ENCODE measurements around the gene CCDC91.
"Not testable (repeated sequence)": the region's sequence is repeated elsewhere in the genome, so short reads cannot be mapped to it uniquely, and the experiment has no call there.

DNA sequence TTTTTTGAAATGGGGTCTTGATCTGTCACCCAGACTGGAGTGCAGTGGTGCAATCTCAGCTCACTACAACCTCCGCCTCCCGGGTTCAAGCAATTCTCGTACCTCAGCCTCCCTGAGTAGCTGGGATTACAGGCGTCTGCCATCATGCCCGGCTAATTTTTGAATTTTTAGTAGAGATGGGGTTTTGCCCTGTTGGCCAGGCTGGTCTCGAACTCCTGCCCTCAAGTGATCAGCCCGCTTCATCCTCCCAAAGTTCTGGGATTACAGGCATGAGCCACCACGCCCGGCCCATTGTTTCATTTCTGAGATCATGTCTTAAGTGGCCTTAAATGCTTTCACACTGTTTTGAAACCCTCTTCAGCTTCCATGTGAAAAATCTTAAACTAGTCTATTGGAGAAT lies 281.5 kb downstream of the CCDC91 start:
- TF ChIP-seq ZNF671 (CRISPR knock-in tag; IDR thresholded peaks at IDR 0.05); SP1 (CRISPR knock-in tag; conservative IDR thresholded peaks at IDR 0.05); KAT7 (CRISPR knock-in tag; IDR thresholded peaks at IDR 0.05; ENCODE audit: borderline replicate concordance); NFE2L1 (CRISPR knock-in tag; IDR thresholded peaks at IDR 0.05); JUN (CRISPR knock-in tag; IDR thresholded peaks at IDR 0.05); CREB1 (CRISPR knock-in tag; IDR thresholded peaks at IDR 0.05); TCF7 (CRISPR knock-in tag; IDR thresholded peaks at IDR 0.05; ENCODE audit: low read depth): not testable (repeated sequence)
- TF ChIP-seq, protein P1, sequence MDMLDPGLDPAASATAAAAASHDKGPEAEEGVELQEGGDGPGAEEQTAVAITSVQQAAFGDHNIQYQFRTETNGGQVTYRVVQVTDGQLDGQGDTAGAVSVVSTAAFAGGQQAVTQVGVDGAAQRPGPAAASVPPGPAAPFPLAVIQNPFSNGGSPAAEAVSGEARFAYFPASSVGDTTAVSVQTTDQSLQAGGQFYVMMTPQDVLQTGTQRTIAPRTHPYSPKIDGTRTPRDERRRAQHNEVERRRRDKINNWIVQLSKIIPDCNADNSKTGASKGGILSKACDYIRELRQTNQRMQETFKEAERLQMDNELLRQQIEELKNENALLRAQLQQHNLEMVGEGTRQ (CRISPR knock-in tag; IDR thresholded peaks at IDR 0.05) = not testable (repeated sequence)
- TF ChIP-seq, protein P2, sequence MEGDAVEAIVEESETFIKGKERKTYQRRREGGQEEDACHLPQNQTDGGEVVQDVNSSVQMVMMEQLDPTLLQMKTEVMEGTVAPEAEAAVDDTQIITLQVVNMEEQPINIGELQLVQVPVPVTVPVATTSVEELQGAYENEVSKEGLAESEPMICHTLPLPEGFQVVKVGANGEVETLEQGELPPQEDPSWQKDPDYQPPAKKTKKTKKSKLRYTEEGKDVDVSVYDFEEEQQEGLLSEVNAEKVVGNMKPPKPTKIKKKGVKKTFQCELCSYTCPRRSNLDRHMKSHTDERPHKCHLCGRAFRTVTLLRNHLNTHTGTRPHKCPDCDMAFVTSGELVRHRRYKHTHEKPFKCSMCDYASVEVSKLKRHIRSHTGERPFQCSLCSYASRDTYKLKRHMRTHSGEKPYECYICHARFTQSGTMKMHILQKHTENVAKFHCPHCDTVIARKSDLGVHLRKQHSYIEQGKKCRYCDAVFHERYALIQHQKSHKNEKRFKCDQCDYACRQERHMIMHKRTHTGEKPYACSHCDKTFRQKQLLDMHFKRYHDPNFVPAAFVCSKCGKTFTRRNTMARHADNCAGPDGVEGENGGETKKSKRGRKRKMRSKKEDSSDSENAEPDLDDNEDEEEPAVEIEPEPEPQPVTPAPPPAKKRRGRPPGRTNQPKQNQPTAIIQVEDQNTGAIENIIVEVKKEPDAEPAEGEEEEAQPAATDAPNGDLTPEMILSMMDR (IDR thresholded peaks at IDR 0.05) = not testable (repeated sequence)
- TF ChIP-seq, protein P3, sequence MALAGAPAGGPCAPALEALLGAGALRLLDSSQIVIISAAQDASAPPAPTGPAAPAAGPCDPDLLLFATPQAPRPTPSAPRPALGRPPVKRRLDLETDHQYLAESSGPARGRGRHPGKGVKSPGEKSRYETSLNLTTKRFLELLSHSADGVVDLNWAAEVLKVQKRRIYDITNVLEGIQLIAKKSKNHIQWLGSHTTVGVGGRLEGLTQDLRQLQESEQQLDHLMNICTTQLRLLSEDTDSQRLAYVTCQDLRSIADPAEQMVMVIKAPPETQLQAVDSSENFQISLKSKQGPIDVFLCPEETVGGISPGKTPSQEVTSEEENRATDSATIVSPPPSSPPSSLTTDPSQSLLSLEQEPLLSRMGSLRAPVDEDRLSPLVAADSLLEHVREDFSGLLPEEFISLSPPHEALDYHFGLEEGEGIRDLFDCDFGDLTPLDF (CRISPR knock-in tag; IDR thresholded peaks at IDR 0.05) = not testable (repeated sequence)
- TF ChIP-seq, protein P4, sequence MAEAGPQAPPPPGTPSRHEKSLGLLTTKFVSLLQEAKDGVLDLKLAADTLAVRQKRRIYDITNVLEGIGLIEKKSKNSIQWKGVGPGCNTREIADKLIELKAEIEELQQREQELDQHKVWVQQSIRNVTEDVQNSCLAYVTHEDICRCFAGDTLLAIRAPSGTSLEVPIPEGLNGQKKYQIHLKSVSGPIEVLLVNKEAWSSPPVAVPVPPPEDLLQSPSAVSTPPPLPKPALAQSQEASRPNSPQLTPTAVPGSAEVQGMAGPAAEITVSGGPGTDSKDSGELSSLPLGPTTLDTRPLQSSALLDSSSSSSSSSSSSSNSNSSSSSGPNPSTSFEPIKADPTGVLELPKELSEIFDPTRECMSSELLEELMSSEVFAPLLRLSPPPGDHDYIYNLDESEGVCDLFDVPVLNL (CRISPR knock-in tag; IDR thresholded peaks at IDR 0.05; ENCODE audit: borderline replicate concordance, low read depth) = not testable (repeated sequence)
- TF ChIP-seq, protein P5, sequence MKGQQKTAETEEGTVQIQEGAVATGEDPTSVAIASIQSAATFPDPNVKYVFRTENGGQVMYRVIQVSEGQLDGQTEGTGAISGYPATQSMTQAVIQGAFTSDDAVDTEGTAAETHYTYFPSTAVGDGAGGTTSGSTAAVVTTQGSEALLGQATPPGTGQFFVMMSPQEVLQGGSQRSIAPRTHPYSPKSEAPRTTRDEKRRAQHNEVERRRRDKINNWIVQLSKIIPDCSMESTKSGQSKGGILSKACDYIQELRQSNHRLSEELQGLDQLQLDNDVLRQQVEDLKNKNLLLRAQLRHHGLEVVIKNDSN (CRISPR knock-in tag; IDR thresholded peaks at IDR 0.05) = not testable (repeated sequence)
- TF ChIP-seq, protein P6, sequence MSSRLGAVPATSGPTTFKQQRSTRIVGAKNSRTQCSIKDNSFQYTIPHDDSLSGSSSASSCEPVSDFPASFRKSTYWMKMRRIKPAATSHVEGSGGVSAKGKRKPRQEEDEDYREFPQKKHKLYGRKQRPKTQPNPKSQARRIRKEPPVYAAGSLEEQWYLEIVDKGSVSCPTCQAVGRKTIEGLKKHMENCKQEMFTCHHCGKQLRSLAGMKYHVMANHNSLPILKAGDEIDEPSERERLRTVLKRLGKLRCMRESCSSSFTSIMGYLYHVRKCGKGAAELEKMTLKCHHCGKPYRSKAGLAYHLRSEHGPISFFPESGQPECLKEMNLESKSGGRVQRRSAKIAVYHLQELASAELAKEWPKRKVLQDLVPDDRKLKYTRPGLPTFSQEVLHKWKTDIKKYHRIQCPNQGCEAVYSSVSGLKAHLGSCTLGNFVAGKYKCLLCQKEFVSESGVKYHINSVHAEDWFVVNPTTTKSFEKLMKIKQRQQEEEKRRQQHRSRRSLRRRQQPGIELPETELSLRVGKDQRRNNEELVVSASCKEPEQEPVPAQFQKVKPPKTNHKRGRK (CRISPR knock-in tag; IDR thresholded peaks at IDR 0.05; ENCODE audit: borderline replicate concordance) = not testable (repeated sequence)
